GM12865 (cell line): ENCODE measurements around the gene AKT2.

Source experiments
- DNase-seq: peaks from one replicate; pipeline ENCODE4 v3.0.0; 2010; ENCODE audit warnings: low read depth
- H3K4me3 ChIP-seq: 2 replicates; pipeline ENCODE4 v1.5.1; 2011; ENCODE audit warnings: mild to moderate bottlenecking, low read depth, low read length, control low read depth
- CTCF ChIP-seq: IDR thresholded peaks from 2 replicates; pipeline ENCODE4 v1.5.1; 2011; ENCODE audit warnings: low read length, control low read depth, low read depth, inconsistent platforms; ENCODE audit not compliant: insufficient read depth; ENCODE audit errors: missing control alignments

The AKT2 gene

GRCh38 chr19:40313229-40313983 is 28.3 kb upstream of the AKT2 start:
- DNase-seq = no peak
- H3K4me3 ChIP-seq = no peak overlapping the region
- no peak for TF ChIP-seq CTCF

- TF ChIP-seq CTCF = no peak
- DNase-seq = peak; percentile 26
- H3K4me3 ChIP-seq = no peak overlapping the region
These were observed 27.4 kb upstream of the AKT2 start for GRCh38 chr19:40312533-40312932.

GRCh38 chr19:40309666-40310065 is 24.5 kb upstream of the AKT2 start:
- H3K4me3 ChIP-seq = no peak overlapping the region
- no peak for DNase-seq
- TF ChIP-seq CTCF = no peak

GRCh38 chr19:40305403-40305802 is 20.3 kb upstream of the AKT2 start:
- peak; percentile 68 for TF ChIP-seq CTCF
- H3K4me3 ChIP-seq = no peak overlapping the region
- DNase-seq = peak; percentile 93

GRCh38 chr19:40304306-40304705 is 19.2 kb upstream of the AKT2 start:
- TF ChIP-seq CTCF = no peak
- DNase-seq = no peak
- no peak overlapping the region for H3K4me3 ChIP-seq

- DNase-seq = no peak
- no peak overlapping the region for H3K4me3 ChIP-seq
- no peak for TF ChIP-seq CTCF
These were observed 18.6 kb upstream of the AKT2 start for GRCh38 chr19:40303765-40304164.
